ENCODE results near the gene GMPPB.
"Not testable (repeated sequence)": the region's sequence is repeated elsewhere in the genome, so short reads cannot be mapped to it uniquely, and the experiment has no call there.

GMPPB gene

DNA sequence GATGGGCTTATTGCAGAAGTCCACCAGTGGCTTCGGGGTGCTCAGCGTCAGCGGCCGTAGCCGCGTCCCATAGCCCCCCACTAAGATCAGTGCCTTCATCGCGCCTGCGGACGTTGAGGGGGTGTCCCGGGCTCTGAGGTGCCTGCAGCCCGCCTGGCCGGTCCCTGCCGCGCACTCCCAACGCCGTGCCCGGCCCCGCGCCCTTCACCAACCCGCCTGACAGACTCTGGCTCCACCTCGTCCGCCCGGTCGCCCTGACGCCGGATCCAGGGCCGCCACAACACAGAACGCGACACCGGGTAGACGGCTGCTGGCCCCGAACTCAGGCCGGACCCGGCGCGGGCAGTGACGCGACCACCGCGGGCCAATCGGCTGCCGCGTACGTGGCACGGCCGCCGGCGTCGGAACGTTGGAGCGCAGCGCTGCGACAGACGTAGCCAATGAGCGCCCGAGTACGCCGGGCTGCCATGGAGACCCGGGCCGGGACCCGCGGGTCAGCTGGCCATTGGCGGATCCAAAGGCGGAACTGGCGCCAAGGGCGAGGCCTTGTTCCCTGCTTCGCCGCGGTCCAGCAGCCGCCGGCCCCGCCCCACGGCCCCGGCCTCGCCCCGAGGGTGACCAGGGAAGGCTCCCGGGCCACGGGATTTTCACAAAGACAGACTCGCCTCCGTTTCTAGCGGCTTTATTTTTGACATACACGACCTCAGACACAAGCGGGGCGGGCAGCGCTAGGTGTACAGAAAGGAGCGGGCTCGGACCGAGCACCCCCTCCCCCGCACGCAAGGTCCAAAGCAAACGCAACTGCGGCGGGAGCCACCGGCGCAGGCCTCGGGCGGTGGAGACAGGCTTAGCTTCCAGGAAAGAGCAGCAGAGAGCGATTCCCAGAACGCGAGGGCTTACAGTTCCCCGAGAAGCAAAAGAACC lies at the start of gene GMPPB:
Gene GMPPB (minus strand): TSS at position 324 of the 924 bp plus-strand sequence. CDS start 225 bp downstream, at position 99.
- peak; percentile 23 to 98 (median 91) for DNase-seq

DNA sequence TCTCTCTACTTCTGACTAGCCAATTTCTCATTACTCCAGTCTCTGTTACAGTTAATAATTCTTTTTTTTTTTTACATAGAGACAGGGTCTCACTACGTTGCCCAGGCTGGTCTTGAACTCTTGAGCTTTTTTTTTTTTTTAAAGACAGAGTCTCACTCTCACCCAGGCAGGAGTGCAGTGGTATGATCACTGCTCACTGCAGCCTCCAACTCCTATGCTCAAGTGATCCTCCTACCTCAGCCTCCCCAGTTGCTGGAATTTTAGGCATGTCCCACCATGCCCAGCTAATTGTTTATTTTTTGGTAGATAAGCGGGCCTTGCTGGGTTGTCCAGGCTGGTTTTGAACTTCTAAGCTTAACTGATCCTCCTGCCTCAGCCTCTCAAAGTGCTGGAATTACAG lies 49.0 kb upstream of the GMPPB start:
- DNase-seq = no peak

DNA sequence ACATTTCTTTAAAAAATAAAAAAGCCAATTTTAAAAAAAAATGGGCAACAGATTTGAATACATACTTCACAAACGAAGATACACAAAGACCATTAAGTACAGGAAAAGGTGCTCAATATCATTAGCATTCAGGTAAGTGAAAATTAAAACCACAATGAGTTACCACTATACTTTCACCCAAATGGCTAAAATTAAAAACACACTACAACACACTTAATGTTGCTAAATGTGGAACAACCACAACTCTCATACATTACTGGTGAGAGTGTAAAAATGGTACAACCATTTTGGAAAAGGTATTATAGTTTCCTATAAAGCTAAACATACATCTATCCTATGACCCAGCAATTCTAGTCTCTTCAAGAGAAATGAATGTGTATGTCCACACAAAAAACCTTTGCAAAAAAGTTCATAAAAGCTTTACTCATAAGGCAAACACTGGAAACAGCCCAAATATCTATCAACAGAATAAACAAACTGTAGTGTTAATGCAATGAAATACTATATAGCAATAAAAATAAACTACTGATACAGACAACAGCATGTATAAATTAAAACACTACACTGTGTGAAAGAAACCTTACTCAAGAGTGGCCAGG lies 47.7 kb upstream of the GMPPB start:
- DNase-seq = no peak

DNA sequence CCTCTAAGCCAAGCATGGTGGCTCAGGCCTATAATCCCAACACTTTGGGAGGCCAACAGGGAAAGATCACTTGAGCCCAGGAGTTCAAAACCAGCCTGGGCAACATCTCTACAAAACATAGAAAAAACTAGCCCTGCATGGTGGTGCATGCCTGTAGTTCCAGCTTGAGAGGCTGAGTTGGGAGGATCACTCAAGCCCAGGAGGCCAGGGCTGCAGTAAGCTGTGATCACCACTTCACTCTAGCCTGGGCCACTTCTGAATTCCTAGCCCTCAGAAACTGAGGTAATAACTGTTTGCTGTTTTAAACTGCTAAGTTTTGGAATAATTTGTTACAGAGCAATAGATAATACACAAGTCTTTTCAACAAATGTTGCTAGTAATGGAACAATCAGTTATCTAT lies 46.2 kb upstream of the GMPPB start:
- no peak for DNase-seq

DNA sequence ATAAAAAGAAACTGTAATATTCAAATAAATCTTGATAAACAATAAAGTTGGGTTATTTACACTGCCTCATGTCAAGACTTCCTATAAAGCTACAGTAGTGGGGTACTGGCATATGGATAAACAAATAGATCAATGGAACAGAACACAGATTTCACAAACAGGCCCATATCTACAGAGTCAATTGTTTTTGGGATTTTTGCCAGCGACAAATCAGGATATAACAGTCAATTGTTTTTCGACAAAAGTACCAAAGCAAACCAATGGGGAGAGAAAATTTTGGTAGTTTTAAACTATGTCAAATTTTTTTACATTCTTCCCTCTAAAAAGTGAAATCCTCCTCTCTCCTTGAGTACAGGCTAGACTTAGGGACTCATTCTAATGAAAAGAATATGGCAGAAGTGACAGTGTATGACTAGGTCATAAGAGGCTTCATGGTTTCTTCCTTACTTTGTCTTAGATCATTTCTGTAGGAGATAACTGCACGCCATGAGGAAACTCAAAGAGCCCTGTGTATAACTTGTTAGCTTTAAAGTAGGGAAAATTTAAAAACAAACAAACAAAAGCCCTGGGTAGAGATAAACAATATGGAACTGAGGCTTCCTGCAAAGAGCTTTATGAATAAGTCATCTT lies 45.6 kb upstream of the GMPPB start:
- DNase-seq = no peak

DNA sequence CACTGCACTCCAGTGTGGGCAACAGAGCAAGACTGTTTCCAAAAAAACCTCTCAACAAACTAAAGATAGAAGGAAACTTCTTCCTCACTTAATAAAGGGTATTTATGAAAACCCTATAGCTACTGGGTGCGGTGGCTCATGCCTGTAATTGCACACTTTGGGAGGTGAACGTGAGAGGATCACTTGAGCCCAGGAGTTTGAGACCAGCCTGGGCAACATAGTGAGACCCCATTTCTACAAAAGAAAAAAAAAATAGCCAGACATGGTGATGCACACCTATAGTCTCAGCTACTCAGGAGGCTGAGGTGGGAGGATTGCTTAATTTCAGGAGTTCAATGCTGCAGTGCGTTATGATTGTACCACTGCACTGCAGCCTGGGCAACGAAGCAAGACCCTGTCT lies 40.2 kb upstream of the GMPPB start:
- no peak for DNase-seq

DNA sequence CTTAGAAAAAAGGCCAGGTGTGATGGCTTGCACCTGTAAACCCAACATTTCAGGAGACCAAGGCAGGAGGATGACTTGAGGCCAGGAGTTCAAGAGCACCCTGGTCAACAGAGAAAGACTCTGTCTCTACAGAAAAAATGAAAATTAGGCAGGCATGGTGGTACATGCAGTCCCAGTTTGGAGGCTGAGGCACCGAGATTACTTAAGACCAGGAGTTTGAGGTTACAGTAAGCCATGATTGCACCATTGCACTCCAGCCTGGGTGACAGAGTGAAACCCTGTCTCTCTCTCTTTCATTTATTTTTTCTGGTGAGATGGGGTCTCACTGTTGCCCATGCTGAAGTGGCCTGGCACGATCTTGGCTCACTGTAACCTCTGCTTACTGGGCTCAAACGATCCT lies 37.9 kb upstream of the GMPPB start:
- DNase-seq = no peak

DNA sequence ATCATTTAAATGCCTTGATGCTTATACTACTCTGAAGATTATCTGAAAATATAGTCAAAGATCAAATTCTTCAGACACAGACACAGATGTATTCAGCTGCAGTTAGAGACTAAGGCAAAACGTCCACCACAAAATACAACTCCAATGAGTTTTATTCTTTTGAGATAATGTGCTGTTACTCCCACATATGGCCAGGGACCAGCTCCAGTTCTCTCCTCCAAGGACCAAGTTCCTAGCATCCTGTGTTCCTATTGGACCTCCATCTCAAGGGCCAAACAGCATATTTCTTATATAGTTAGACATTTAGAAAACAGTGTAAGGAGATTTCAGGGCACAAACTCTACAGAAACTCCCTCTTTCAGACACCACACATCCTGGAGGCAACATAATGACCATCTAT lies 35.5 kb upstream of the GMPPB start:
- DNase-seq = no peak

DNA sequence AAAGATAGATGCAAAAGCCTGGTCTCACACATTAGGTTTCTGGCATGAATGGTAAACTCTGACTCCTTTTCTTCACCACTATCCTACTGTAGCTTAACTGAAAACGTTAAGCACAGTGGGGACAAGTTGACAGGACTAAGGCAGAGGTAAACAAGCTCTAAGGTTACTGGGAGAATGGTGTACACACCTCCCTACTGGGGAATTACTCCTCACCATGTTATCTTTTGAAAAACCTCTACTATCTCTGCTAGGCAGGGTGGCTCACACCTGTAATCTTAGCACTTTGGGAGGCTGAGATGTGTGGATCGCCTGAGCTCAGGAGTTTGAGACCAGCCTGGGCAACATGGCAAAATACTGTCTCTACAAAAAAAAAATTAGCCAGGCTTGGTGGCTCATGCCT lies 33.4 kb upstream of the GMPPB start:
- no peak for DNase-seq

DNA sequence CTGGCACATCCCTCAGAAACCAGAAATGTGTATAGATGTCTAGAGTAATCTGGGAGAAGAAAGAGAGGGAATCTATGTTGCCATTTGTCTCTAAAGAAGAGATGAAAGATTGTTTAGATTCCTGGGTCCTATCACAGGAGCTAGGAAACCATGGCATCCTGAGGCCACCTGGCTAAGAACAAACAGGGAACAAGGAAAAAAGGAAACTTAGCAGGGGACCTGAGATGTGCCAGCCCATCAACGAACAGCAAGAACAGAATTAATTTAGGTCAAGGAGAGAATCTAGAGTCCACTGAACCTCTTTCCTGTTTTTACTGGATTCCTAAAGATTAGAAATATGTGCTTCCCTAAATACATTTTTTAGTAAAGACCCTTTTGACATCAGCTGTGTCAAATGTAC lies 32.3 kb upstream of the GMPPB start:
- DNase-seq = no peak

DNA sequence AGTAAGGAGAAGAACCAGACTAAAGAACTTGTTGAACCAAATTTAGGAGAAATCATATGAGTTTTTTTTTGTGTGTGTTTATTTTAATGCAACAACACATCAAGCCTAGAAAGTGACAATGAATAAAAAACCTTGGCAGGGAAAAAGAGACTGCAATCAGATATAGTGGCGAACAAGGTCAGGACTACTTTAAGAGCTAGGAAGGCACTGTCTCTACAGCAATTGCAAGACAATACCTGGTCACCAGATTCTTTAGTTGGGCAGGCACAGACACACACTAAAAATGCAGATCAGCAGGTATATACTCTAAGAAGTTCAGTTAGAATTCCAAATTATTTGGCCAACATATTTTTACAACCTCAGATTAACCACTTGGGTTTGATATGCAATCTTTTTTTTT lies 30.8 kb upstream of the GMPPB start:
- DNase-seq = no peak

DNA sequence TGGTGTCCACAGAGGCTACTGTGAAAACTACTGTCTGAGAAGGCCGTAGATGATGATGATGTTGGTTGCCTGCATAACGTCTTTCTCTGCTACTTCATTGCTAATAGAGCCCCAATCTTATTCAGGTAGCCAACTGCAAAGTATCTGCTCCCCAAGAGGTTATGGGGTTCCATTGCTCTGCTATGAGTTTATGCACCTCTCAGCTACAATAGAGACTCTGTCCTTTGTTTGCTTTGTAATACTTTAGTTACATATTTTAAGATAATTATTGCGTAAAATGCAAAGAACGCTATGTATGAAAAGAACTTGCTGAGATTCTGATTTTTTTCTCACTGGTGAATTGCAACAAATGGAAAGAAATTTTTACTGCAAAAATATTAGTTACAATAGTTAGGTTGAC lies 27.8 kb upstream of the GMPPB start:
- DNase-seq = no peak

DNA sequence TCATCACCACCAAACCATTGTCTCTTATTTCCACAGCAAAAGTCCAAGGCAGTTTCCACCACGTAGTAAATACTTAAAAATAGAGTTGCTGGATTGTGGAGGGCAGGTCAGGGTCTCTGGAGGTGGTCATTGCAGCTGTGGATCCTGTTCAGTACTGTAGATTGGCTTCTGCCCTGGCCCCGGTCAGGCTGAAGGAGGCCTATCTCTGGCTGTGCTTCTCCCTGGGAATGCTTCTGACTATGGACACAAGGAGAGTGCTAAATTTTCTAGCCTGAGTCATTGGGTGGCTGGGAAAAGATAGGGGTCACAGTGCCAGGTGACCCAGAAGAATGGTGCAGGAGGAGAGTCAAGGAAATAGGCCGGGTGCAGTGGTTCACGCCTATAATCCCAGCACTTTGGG lies 26.3 kb upstream of the GMPPB start:
- no peak for DNase-seq

DNA sequence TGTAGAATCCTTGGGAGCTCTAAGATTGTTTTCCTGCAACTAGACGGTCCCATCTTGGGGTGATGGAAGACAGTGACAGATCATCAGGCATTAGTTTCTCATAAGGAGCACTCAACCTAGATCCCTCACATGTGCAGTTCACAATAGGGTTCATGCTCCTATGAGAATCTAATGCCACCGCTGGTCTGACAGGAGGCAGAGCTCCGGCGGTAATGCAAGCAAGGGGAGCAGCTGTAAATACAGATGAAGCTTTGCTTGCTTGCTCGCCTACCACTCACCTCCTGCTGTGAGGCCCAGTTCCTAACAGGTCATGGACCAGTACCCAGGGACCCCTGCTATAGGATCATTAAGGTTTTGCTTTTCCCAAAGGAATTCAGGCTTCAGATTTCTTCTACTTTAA lies 25.1 kb upstream of the GMPPB start:
- not testable (repeated sequence) for DNase-seq

DNA sequence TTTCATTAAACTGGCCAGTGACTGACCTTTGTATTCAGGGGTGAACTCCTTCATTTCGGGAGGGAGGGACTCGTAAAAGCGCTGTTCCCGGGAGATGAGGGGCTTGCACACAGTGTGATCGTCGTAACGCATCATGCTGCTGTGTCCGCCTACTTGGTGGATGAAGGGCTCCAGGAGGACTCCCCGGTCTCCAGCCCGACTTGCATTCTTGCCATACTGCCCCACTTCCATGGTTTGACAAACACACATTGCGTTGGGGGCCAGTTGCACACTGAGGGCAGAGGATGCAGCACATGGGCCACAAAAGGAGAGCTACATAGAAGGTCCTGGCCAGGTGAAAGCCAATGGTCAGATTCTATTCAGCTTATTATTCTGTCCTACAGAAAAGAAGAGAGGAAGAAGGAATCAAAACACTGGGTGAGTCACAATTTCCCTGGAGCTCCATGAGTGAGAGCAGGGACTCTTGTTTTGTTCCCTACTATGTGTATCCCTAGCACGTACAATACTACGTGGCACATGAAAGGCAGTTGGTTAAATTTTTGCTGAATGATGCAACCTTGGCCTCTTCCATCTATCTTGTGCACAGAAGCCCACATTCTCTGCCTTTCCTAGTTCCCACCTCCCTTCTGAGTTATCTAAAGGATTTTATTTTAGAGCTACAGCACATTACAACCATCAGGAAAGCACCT lies 24.2 kb upstream of the GMPPB start:
- DNase-seq = no peak

DNA sequence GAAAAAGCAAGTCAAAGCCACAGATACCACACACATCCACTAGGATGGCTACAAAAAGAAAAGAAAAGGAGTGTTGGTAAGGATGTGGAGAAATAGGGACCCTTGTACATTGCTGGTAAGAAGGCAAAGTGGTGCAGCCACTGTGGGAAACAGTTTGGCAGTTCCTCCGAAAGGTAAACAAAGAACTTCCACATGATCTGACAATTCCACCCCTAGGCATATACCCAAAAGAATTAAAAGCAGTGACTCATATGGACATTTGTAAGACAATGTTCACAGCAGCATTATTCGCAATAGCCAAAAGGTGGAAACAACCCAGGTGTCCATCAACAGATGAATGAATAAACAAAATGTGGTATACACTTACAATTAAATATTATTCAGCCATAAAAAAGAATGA lies 22.2 kb upstream of the GMPPB start:
- no peak for DNase-seq

DNA sequence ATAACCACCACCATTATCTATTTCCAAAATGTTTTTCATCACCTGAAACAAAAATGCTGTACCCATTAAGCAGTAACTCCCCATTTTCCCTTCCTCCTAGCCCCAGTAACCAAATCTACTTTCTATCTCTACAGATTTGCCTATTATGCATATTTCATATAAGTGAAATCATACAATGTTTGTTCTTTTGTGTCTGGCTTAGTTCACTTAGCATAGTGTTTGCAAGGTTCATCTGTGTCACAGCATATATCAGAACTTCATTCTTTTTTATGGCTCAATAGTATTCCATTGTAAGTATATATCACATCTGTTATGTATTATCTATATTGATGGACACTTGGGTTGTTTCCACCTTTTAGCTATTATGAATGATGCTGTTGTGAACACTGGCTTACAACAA lies 16.7 kb upstream of the GMPPB start:
- DNase-seq = no peak

DNA sequence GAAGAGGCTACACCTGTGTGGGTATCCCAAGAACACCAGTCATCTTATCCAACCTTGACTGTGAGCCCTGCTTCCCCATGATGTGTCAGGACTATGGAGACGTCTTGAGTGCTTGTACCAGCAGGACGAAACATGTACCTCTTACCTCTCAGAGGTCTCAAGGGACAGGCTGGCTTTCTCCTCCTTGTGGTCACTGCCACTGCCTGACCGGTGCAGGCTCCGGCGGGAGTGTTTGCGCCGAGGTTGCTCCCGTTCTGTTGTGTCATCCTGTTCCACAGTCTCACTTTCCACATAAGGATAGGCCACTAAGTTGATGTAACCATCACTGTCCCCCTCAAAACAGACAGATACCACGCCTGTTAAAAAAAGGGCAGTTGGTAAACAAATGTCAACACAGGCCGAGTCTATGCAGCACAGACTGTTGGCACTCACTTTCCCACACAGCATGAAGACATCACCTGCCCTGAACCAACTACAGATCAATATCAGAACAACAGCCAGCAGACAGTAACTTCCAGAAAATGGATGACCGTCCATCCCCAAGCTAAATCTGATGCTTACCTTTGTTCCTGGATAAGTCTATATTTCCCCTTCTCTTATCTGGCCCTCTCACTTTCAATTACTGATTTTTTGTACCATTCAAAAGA lies 14.4 kb upstream of the GMPPB start:
- DNase-seq = no peak

DNA sequence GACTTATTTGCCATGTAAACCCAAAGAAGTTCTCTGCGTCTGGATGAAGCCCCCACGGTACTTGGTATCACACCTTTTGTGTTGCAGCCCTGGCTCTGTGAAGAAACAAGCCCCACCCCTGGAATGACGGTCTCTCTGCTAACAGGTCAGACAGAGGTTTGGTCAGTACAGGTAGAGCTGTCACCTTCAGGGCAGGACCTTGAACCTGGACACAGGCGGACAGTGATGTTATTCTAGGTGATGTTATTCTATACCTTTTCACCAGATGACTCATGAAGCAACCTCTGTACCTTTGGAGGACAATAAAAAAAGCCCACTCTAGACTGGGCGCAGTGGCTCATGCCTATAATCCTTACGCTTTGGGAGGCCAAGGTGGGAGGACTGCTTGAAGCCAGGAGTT lies 11.0 kb upstream of the GMPPB start:
- no peak for DNase-seq

DNA sequence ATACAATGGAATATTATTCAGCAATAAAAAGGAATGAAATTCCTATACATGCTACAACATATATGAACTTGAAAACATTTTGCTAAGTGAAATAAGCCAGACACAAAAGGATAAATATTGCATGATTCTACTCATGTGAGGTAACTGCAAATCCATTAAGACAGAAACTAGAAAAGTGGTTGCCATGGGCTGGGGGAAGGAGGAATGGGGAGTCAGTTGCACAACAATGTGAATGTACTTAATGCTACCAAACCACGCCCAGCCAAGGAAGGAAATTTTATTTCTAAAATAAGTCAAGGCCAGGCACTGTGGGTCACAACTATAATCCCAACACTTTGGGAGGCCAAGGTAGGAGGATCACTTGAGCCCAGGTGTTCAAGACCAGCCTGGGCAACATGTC lies 9.8 kb upstream of the GMPPB start:
- no peak for DNase-seq

DNA sequence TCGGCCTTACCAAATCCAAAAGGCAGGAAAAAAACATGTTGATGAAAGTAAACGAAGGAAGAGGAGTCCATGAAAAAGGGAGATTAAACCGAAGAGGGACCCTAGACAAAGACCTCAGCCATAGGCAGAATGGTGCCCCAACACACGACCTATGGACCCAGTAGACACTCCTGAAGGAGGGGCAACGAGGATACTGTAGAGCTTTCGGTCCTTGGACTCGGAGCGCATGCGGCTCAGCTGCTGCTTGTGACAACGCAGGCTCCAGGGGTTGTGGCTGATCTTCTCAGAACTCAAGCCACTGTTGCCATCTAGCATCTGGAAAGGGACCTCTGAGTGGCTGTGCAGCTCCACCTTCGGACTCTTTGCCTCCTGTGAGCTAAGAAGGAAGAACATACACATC lies 8.8 kb upstream of the GMPPB start:
- DNase-seq = no peak
